Thyroid gland (tissue), 4 donors: ENCODE measurements around the gene PNMA8C. TPM values are rescaled to one million over a fixed set of nuclear protein-coding genes. Genes with fewer than 3 reads are reported as not detected.
"Not testable (repeated sequence)": the region's sequence is repeated elsewhere in the genome, so short reads cannot be mapped to it uniquely, and the experiment has no call there.

ENCODE experiments used
- DNase-seq, 2 donors: peaks; one replicate each; pipeline ENCODE4 v3.0.0-alpha.2; 2019
- H3K27ac ChIP-seq, 3 donors: fragments of 200-600 bp; sonication (generic); 1 replicate in 2 of 3; 2 replicates in 1 of 3; pipeline ENCODE4 v1.5.1; 2016 to 2019; ENCODE audit warnings: mild to moderate bottlenecking in 1 of 3, moderate library complexity in 1 of 3
- H3K27me3 ChIP-seq: fragments of 200-600 bp; sonication (generic); one replicate; pipeline ENCODE4 v1.5.1; 2019
- H3K36me3 ChIP-seq, 2 donors: fragments of 200-600 bp; sonication (generic); one replicate each; pipeline ENCODE4 v1.5.1; 2016 to 2019
- H3K4me1 ChIP-seq, 2 donors: fragments of 200-600 bp; sonication (generic); one replicate each; pipeline ENCODE4 v1.5.1; 2017 to 2019
- H3K4me3 ChIP-seq, 3 donors: fragments of 200-600 bp; sonication (generic); replicated peaks in 1 of 3; 1 replicate in 2 of 3; 2 replicates in 1 of 3; pipeline ENCODE4 v1.5.1; 2016; ENCODE audit warnings: mild to moderate bottlenecking in 1 of 3
- H3K9me3 ChIP-seq: fragments of 200-600 bp; sonication (generic); one replicate; pipeline ENCODE4 v1.5.1; 2017
- POLR2A ChIP-seq, 2 donors: fragments of 450-650 bp; IDR thresholded peaks; one replicate each; pipeline ENCODE4 v1.6.1; 2017; ENCODE audit warnings: antibody characterized with exemption in 2 of 2, mild to moderate bottlenecking in 2 of 2, moderate library complexity in 1 of 2
- WGBS, 2 donors: methylation state at CpG; one replicate each; pipeline ENCODE4 v1.1.5; 2017; 5-methylcytosine and 5-hydroxymethylcytosine counted together
- intact Hi-C: fragments of 100-400 bp; cut with DNase I; formaldehyde crosslinking; loops from one replicate; pipeline ENCODE4 v1.15.1; 2023
- total RNA-seq, 4 donors: library from RNA; depleted of rRNA; stranded (reverse); fragments of >200 nt; gene quantifications; one replicate each; pipeline ENCODE4 v1.2.3, GENCODE V29; 2016
- TF ChIP-seq, protein P1 (sequence below), 6 experiments: fragments of 200-600 bp in 3 of 6; fragments of 450-650 bp in 3 of 6; sonication (generic) in 3 of 6; IDR thresholded peaks; one replicate each; pipeline ENCODE4 v1.5.1; 2016 to 2019; ENCODE audit warnings: antibody characterized with exemption in 6 of 6, mild to moderate bottlenecking in 2 of 6, inconsistent platforms in 1 of 6, moderate library complexity in 1 of 6

PNMA8C gene
- total RNA-seq, 4 donors from 2014 or later = 0.11 TPM; not detected in 3

DNA sequence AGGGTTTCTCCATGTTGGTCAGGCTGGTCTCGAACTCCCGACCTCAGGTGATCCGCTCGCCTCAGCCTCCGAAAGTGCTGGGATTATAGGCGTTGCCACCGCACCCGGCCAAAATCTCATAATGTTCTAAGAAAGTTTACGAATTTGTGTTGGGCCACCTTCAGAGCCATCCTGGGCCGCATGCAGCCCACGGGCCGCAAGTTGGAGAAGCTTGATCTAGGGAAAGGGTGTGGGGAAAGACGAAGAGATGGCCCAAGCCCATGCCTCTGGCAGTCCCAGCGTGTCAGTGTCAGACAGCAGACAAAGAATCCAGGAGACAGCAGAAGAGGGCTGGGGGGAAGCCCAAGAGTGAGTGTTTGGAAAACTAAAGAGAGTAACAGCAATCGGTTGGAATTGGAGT lies 17.3 kb upstream of the PNMA8C start:
- H3K9me3 ChIP-seq = no peaks in the 10 kb centered on the region
- WGBS, 2 donors = 81 to 82% methylated on average over 14 to 15 of the region's 15 CpGs
- TF ChIP-seq, protein P1, sequence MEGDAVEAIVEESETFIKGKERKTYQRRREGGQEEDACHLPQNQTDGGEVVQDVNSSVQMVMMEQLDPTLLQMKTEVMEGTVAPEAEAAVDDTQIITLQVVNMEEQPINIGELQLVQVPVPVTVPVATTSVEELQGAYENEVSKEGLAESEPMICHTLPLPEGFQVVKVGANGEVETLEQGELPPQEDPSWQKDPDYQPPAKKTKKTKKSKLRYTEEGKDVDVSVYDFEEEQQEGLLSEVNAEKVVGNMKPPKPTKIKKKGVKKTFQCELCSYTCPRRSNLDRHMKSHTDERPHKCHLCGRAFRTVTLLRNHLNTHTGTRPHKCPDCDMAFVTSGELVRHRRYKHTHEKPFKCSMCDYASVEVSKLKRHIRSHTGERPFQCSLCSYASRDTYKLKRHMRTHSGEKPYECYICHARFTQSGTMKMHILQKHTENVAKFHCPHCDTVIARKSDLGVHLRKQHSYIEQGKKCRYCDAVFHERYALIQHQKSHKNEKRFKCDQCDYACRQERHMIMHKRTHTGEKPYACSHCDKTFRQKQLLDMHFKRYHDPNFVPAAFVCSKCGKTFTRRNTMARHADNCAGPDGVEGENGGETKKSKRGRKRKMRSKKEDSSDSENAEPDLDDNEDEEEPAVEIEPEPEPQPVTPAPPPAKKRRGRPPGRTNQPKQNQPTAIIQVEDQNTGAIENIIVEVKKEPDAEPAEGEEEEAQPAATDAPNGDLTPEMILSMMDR (IDR thresholded peaks at IDR 0.05) = no peak
- no peak for TF ChIP-seq POLR2A (IDR thresholded peaks at IDR 0.05)
- H3K27me3 ChIP-seq = no peaks in the 10 kb centered on the region
- no peaks in the 10 kb centered on the region for H3K36me3 ChIP-seq
- H3K4me1 ChIP-seq = peaks cover 9 to 11% of the 10 kb centered on the region in 2 donors
- intact Hi-C loops = no loop called here
- H3K27ac ChIP-seq = no peak overlapping the region
- no peak for DNase-seq
- H3K4me3 ChIP-seq = no peak overlapping the region

GRCh38 chr19:46442808-46443450 lies 14.2 kb upstream of the PNMA8C start:
- intact Hi-C loops = no loop called here
- H3K36me3 ChIP-seq = no peaks in the 10 kb centered on the region
- 53 to 57% methylated on average over 8 of the region's 8 CpGs for WGBS, 2 donors
- no peaks in the 10 kb centered on the region for H3K9me3 ChIP-seq
- peaks cover 9 to 11% of the 10 kb centered on the region in 2 donors for H3K4me1 ChIP-seq
- H3K4me3 ChIP-seq = no peak overlapping the region
- no peaks in the 10 kb centered on the region for H3K27me3 ChIP-seq
- peak overlapping the region; percentile 12 to 36 (median 14) for H3K27ac ChIP-seq
- no peak for TF ChIP-seq POLR2A (IDR thresholded peaks at IDR 0.05)
- TF ChIP-seq, protein P1 (IDR thresholded peaks at IDR 0.05) = no peak
- DNase-seq = peak; percentile 66 to 74

GRCh38 chr19:46441866-46442265 lies 13.1 kb upstream of the PNMA8C start:
- no peak overlapping the region for H3K4me3 ChIP-seq
- no peaks in the 10 kb centered on the region for H3K36me3 ChIP-seq
- no peak for DNase-seq
- peaks cover 9 to 11% of the 10 kb centered on the region in 2 donors for H3K4me1 ChIP-seq
- intact Hi-C loops = no loop called here
- no peaks in the 10 kb centered on the region for H3K27me3 ChIP-seq
- H3K9me3 ChIP-seq = no peaks in the 10 kb centered on the region
- H3K27ac ChIP-seq = peak overlapping the region in 1 of 3 donors; percentile 36
- 73 to 85% methylated on average over 1 of the region's 1 CpG for WGBS, 2 donors
- TF ChIP-seq POLR2A (IDR thresholded peaks at IDR 0.05) = no peak
- TF ChIP-seq, protein P1 (IDR thresholded peaks at IDR 0.05) = no peak

DNA sequence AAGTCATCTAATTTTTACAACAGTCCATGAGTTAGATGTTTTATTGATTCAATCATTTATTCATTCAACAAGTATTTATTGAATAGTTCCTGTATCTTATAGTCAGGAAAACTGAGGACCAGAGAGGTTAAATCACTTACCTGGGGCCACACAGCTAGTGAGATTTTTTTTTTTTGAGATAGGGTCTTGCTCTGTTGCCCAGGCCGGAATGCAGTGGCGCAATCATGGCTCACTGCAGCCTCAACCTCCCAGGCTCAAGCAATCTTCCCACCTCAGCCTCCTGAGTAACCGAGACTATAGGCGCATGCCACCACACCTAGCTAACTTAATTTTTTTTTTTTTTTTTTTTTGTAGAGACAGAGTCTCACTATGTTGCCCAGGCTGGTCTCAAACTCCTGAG lies 7.0 kb upstream of the PNMA8C start:
- H3K27ac ChIP-seq, H3K4me3 ChIP-seq, H3K4me1 ChIP-seq, H3K36me3 ChIP-seq, intact Hi-C loops, DNase-seq, H3K27me3 ChIP-seq, H3K9me3 ChIP-seq: not testable (repeated sequence)
- 92 to 94% methylated on average over 4 of the region's 4 CpGs for WGBS, 2 donors

DNA sequence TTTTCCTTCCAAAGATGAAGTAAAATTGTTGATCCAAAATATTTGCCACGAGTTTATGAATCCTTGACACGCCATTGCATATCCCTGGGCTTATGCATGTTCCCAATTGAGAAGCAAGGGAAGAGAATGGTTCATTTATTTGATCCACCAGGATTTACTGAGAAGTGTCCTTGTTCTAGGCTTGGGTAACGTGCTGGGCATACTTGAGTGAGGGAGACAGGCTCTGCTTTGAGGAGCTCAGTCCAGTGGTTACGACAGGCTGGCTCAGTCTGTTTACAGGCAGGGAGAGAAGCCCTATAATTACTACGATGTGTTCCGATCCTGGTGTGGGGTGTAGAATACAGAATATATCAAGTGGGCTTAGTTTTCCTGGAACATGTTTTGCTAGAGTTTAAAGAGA lies 6.3 kb upstream of the PNMA8C start:
- Histone ChIP-seq H3K4me1 (no peaks in the 10 kb centered on the region), H3K4me3 (no peak overlapping the region), H3K36me3 (no peaks in the 10 kb centered on the region), H3K27ac (no peak overlapping the region), H3K9me3 (no peaks in the 10 kb centered on the region), H3K27me3 (no peaks in the 10 kb centered on the region)
- intact Hi-C loops = no loop called here
- 47 to 49% methylated on average over 6 of the region's 6 CpGs for WGBS, 2 donors
- no peak for TF ChIP-seq POLR2A (IDR thresholded peaks at IDR 0.05)
- TF ChIP-seq, protein P1 (IDR thresholded peaks at IDR 0.05) = no peak
- no peak for DNase-seq

- H3K4me1 ChIP-seq = not testable (repeated sequence)
Measured at GRCh38 chr19:46433470-46433869, 4.7 kb upstream of the PNMA8C start.

More at GRCh38 chr19:46433470-46433869, 4.7 kb upstream of the PNMA8C start:
- H3K27me3 ChIP-seq, DNase-seq, H3K9me3 ChIP-seq, intact Hi-C loops, H3K36me3 ChIP-seq, H3K4me3 ChIP-seq, H3K27ac ChIP-seq: not testable (repeated sequence)
- 79 to 82% methylated on average over 7 of the region's 7 CpGs for WGBS, 2 donors
